Measurements from ENCODE around the gene PI4KA. TPM values are rescaled to one million over a fixed set of nuclear protein-coding genes. Genes with fewer than 3 reads are reported as not detected.

Gene PI4KA
- total and polyA plus RNA-seq, 2 experiments from 2014 or later: 83.7 to 85.2 TPM

- peaks cover 39% of the 10 kb centered on the region for H3K36me3 ChIP-seq
- no peak for TF ChIP-seq CTCF (IDR thresholded peaks at IDR 0.05; ENCODE audit: low read depth, low read length)
- no peaks in the 10 kb centered on the region for H3K27me3 ChIP-seq
- DNase-seq (ENCODE audit: low read depth in 1 of 2, low spot score in 1 of 2): no peak
- H3K4me1 ChIP-seq (ENCODE audit: low read depth): peaks cover 7% of the 10 kb centered on the region
- no peaks in the 10 kb centered on the region for H3K9me3 ChIP-seq (ENCODE audit: low read depth)
- H3K4me3 ChIP-seq: no peak overlapping the region
- no peak overlapping the region for H3K27ac ChIP-seq
These were observed 59.6 kb downstream of the PI4KA start for GRCh38 chr22:20798974-20799373.

GRCh38 chr22:20798218-20798617 is 60.4 kb downstream of the PI4KA start:
- TF ChIP-seq CTCF (IDR thresholded peaks at IDR 0.05; ENCODE audit: low read depth, low read length): no peak
- no peak overlapping the region for H3K27ac ChIP-seq
- H3K9me3 ChIP-seq (ENCODE audit: low read depth): no peaks in the 10 kb centered on the region
- no peak for DNase-seq (ENCODE audit: low read depth in 1 of 2, low spot score in 1 of 2)
- peaks cover 7% of the 10 kb centered on the region for H3K4me1 ChIP-seq (ENCODE audit: low read depth)
- H3K27me3 ChIP-seq: no peaks in the 10 kb centered on the region
- peaks cover 32% of the 10 kb centered on the region for H3K36me3 ChIP-seq
- H3K4me3 ChIP-seq: no peak overlapping the region

- no peak overlapping the region for H3K4me3 ChIP-seq
- H3K4me1 ChIP-seq (ENCODE audit: low read depth): peaks cover 7% of the 10 kb centered on the region
- TF ChIP-seq CTCF (IDR thresholded peaks at IDR 0.05; ENCODE audit: low read depth, low read length): no peak
- H3K36me3 ChIP-seq: peaks cover 24% of the 10 kb centered on the region
- DNase-seq (ENCODE audit: low read depth in 1 of 2, low spot score in 1 of 2): no peak
- H3K27me3 ChIP-seq: no peaks in the 10 kb centered on the region
- no peaks in the 10 kb centered on the region for H3K9me3 ChIP-seq (ENCODE audit: low read depth)
- no peak overlapping the region for H3K27ac ChIP-seq
These were observed 61.9 kb downstream of the PI4KA start for GRCh38 chr22:20796731-20797130.

GRCh38 chr22:20794650-20795413 is 63.8 kb downstream of the PI4KA start:
- no peaks in the 10 kb centered on the region for H3K27me3 ChIP-seq
- TF ChIP-seq CTCF (IDR thresholded peaks at IDR 0.05; ENCODE audit: low read depth, low read length): no peak
- DNase-seq (ENCODE audit: low read depth in 1 of 2, low spot score in 1 of 2): no peak
- peaks cover 7% of the 10 kb centered on the region for H3K4me1 ChIP-seq (ENCODE audit: low read depth)
- no peaks in the 10 kb centered on the region for H3K9me3 ChIP-seq (ENCODE audit: low read depth)
- no peak overlapping the region for H3K4me3 ChIP-seq
- peaks cover 13% of the 10 kb centered on the region for H3K36me3 ChIP-seq
- no peak overlapping the region for H3K27ac ChIP-seq

GRCh38 chr22:20793748-20794649 is 64.6 kb downstream of the PI4KA start:
- Histone ChIP-seq H3K36me3 (peaks cover 13% of the 10 kb centered on the region), H3K9me3 (ENCODE audit: low read depth) (no peaks in the 10 kb centered on the region), H3K27ac (no peak overlapping the region), H3K27me3 (no peaks in the 10 kb centered on the region), H3K4me1 (ENCODE audit: low read depth) (peaks cover 8% of the 10 kb centered on the region), H3K4me3 (no peak overlapping the region)
- no peak for DNase-seq (ENCODE audit: low read depth in 1 of 2, low spot score in 1 of 2)
- TF ChIP-seq CTCF (IDR thresholded peaks at IDR 0.05; ENCODE audit: low read depth, low read length): no peak

All from cardiac muscle cell (in vitro differentiated cells and primary cell).